MM.1S (cell line): Measurements from ENCODE around the gene CHRNG.

Experiments
- DNase-seq: peaks from one replicate; pipeline ENCODE4 v3.0.0-alpha.2; 2015
- H2AFZ ChIP-seq: fragments of 300-600 bp; sonication (generic); 2 replicates; pipeline ENCODE4 v1.6.0; 2016; ENCODE audit warnings: antibody characterized with exemption, low read length
- H3F3A ChIP-seq: fragments of 300-600 bp; sonication (generic); 2 replicates; pipeline ENCODE4 v1.6.1; 2016; ENCODE audit warnings: mild to moderate bottlenecking, antibody characterized with exemption, low read length, moderate library complexity, mixed read lengths; ENCODE audit not compliant: insufficient read depth
- H3K27ac ChIP-seq: fragments of 300-600 bp; sonication (generic); 2 replicates; pipeline ENCODE4 v1.5.1; 2016; ENCODE audit warnings: mild to moderate bottlenecking, low read length
- H3K27me3 ChIP-seq: fragments of 300-600 bp; sonication (generic); replicated peaks from 2 replicates; pipeline ENCODE4 v1.6.0; 2016; ENCODE audit warnings: low read length; ENCODE audit not compliant: insufficient read depth
- H3K36me3 ChIP-seq: fragments of 300-600 bp; sonication (generic); replicated peaks from 2 replicates; pipeline ENCODE4 v1.6.1; 2016; ENCODE audit warnings: mild to moderate bottlenecking, low read length, mixed read lengths; ENCODE audit not compliant: insufficient read depth
- H3K4me1 ChIP-seq: fragments of 300-600 bp; sonication (generic); 2 replicates; pipeline ENCODE4 v1.6.1; 2016; ENCODE audit warnings: low read length, mixed read lengths
- H3K4me2 ChIP-seq: fragments of 300-600 bp; sonication (generic); 2 replicates; pipeline ENCODE4 v1.6.0; 2016; ENCODE audit warnings: low read depth, low read length
- H3K4me3 ChIP-seq: fragments of 300-600 bp; sonication (generic); 2 replicates; pipeline ENCODE4 v1.5.1; 2016; ENCODE audit warnings: low read length, mixed read lengths
- H3K79me2 ChIP-seq: fragments of 300-600 bp; sonication (generic); 2 replicates; pipeline ENCODE4 v1.6.1; 2016; ENCODE audit warnings: mixed run types, low read length, mixed read lengths
- H3K9ac ChIP-seq: fragments of 300-600 bp; sonication (generic); 2 replicates; pipeline ENCODE4 v1.6.1; 2016; ENCODE audit warnings: low read length, mixed read lengths
- H3K9me2 ChIP-seq: fragments of 300-600 bp; sonication (generic); replicated peaks from 2 replicates; pipeline ENCODE4 v1.6.1; 2016; ENCODE audit warnings: mild to moderate bottlenecking, low read length, mixed read lengths; ENCODE audit not compliant: insufficient read depth
- H3K9me3 ChIP-seq: fragments of 300-600 bp; sonication (generic); replicated peaks from 2 replicates; pipeline ENCODE4 v1.6.1; 2016; ENCODE audit warnings: mild to moderate bottlenecking, low read length, mixed read lengths; ENCODE audit not compliant: insufficient read depth
- H4K20me1 ChIP-seq: fragments of 300-600 bp; sonication (generic); 2 replicates; pipeline ENCODE4 v1.6.1; 2016; ENCODE audit warnings: mild to moderate bottlenecking, low read length, moderate library complexity, mixed read lengths; ENCODE audit not compliant: insufficient read depth
- CTCF ChIP-seq: fragments of 300-600 bp; sonication (generic); IDR thresholded peaks from 2 replicates; pipeline ENCODE4 v1.5.1; 2016; ENCODE audit warnings: antibody characterized with exemption, low read length, mixed read lengths
- EZH2 ChIP-seq: fragments of 300-600 bp; sonication (generic); optimal IDR thresholded peaks from 2 replicates; pipeline ENCODE3; 2017; ENCODE audit warnings: low read depth, mild to moderate bottlenecking, antibody characterized with exemption, low read length, mixed read lengths
- EZH2phosphoT487 ChIP-seq: fragments of 300-600 bp; sonication (generic); IDR thresholded peaks from 2 replicates; pipeline ENCODE4 v1.6.1; 2018; ENCODE audit warnings: antibody characterized with exemption, low read length

The CHRNG gene

GRCh38 chr2:232526372-232526941 lies 13.0 kb upstream of the CHRNG start:
- TF ChIP-seq EZH2 (no peak), EZH2phosphoT487 (no peak), CTCF (no peak)
- no peak overlapping the region for H2AFZ ChIP-seq
- DNase-seq, result no peak
- H3K27ac ChIP-seq, result no peak overlapping the region
- H3K4me3 ChIP-seq, result no peak overlapping the region
- H3K36me3 ChIP-seq, result no peaks in the 10 kb centered on the region
- H3K9me2 ChIP-seq, result no peaks in the 10 kb centered on the region
- H3K9ac ChIP-seq, result no peak overlapping the region
- H3K4me1 ChIP-seq, result no peaks in the 10 kb centered on the region
- peaks cover 32% of the 10 kb centered on the region for H3K27me3 ChIP-seq
- H4K20me1 ChIP-seq, result no peaks in the 10 kb centered on the region
- no peak overlapping the region for H3K4me2 ChIP-seq
- H3K9me3 ChIP-seq, result no peaks in the 10 kb centered on the region
- no peaks in the 10 kb centered on the region for H3F3A ChIP-seq
- no peaks in the 10 kb centered on the region for H3K79me2 ChIP-seq

- Histone ChIP-seq H3K9me2 (no peaks in the 10 kb centered on the region), H3K4me3 (no peak overlapping the region), H3K4me1 (no peaks in the 10 kb centered on the region), H3K9ac (no peak overlapping the region), H3K9me3 (no peaks in the 10 kb centered on the region), H4K20me1 (no peaks in the 10 kb centered on the region), H3K4me2 (no peak overlapping the region), H3K27me3 (peaks cover 20% of the 10 kb centered on the region), H3K79me2 (no peaks in the 10 kb centered on the region), H3F3A (no peaks in the 10 kb centered on the region), H3K36me3 (no peaks in the 10 kb centered on the region), H3K27ac (no peak overlapping the region), H2AFZ (no peak overlapping the region)
- TF ChIP-seq EZH2 (no peak), EZH2phosphoT487 (no peak), CTCF (no peak)
- DNase-seq, result no peak
These were observed 11.5 kb upstream of the CHRNG start for GRCh38 chr2:232527905-232528470.

- no peak overlapping the region for H3K27ac ChIP-seq
- peaks cover 10% of the 10 kb centered on the region for H3K27me3 ChIP-seq
- no peaks in the 10 kb centered on the region for H3K36me3 ChIP-seq
- H3K9me3 ChIP-seq, result no peaks in the 10 kb centered on the region
- no peaks in the 10 kb centered on the region for H4K20me1 ChIP-seq
- no peaks in the 10 kb centered on the region for H3F3A ChIP-seq
- no peak overlapping the region for H2AFZ ChIP-seq
- H3K79me2 ChIP-seq, result no peaks in the 10 kb centered on the region
- DNase-seq, result no peak
- no peaks in the 10 kb centered on the region for H3K9me2 ChIP-seq
- H3K9ac ChIP-seq, result no peak overlapping the region
- H3K4me2 ChIP-seq, result no peak overlapping the region
- TF ChIP-seq EZH2phosphoT487, result no peak
- no peak for TF ChIP-seq CTCF
- no peak for TF ChIP-seq EZH2
- H3K4me1 ChIP-seq, result no peaks in the 10 kb centered on the region
- no peak overlapping the region for H3K4me3 ChIP-seq
These were observed 10.6 kb upstream of the CHRNG start for GRCh38 chr2:232528746-232529460.
